KMS-11 (cell line): Measurements from ENCODE around the gene PYCR2.
A peak's percentile ranks its signal among the peaks of the same experiment; 100 is the strongest.

Source experiments
- H2AFZ ChIP-seq: fragments of 200-600 bp; sonication (generic); 2 replicates; pipeline ENCODE4 v1.6.1; 2016; ENCODE audit warnings: antibody characterized with exemption, mixed run types, low read depth
- H3K27ac ChIP-seq: fragments of 200-600 bp; sonication (generic); 2 replicates; pipeline ENCODE4 v1.6.1; 2016; ENCODE audit warnings: mild to moderate bottlenecking, mixed run types
- H3K27me3 ChIP-seq: fragments of 200-600 bp; sonication (generic); 2 replicates; pipeline ENCODE4 v1.6.1; 2017; ENCODE audit warnings: mild to moderate bottlenecking, low read depth, mixed run types, moderate library complexity; ENCODE audit not compliant: insufficient read depth
- H3K36me3 ChIP-seq: fragments of 200-600 bp; sonication (generic); 2 replicates; pipeline ENCODE4 v1.6.1; 2017; ENCODE audit warnings: mild to moderate bottlenecking, mixed run types; ENCODE audit not compliant: insufficient read depth
- H3K4me1 ChIP-seq: fragments of 200-600 bp; sonication (generic); 2 replicates; pipeline ENCODE4 v1.6.1; 2016; ENCODE audit warnings: mild to moderate bottlenecking, low read depth, mixed run types; ENCODE audit not compliant: poor library complexity, severe bottlenecking
- H3K4me2 ChIP-seq: fragments of 200-600 bp; sonication (generic); 2 replicates; pipeline ENCODE4 v1.7.0; 2016; ENCODE audit warnings: mild to moderate bottlenecking, mixed run types
- H3K4me3 ChIP-seq: fragments of 200-600 bp; sonication (generic); IDR thresholded peaks from 2 replicates; pipeline ENCODE4 v1.6.1; 2017; ENCODE audit warnings: low read depth, low read length, mixed read lengths; ENCODE audit not compliant: insufficient read depth
- H3K79me2 ChIP-seq: fragments of 200-600 bp; sonication (generic); 2 replicates; pipeline ENCODE4 v1.6.1; 2016; ENCODE audit warnings: low read depth, mixed run types; ENCODE audit not compliant: insufficient read depth
- H3K9ac ChIP-seq: fragments of 200-600 bp; sonication (generic); 2 replicates; pipeline ENCODE4 v1.6.1; 2016; ENCODE audit warnings: mild to moderate bottlenecking, mixed run types
- H4K20me1 ChIP-seq: fragments of 200-600 bp; sonication (generic); 2 replicates; pipeline ENCODE4 v1.6.1; 2016; ENCODE audit warnings: mild to moderate bottlenecking, mixed run types; ENCODE audit not compliant: insufficient read depth
- TF ChIP-seq, protein P1 (sequence below): fragments of 200-600 bp; sonication (generic); conservative IDR thresholded peaks from 2 replicates; pipeline ENCODE4 v1.6.1; 2017; ENCODE audit warnings: low read depth, mild to moderate bottlenecking, antibody characterized with exemption, low read length, moderate library complexity, mixed read lengths

The PYCR2 gene

DNA sequence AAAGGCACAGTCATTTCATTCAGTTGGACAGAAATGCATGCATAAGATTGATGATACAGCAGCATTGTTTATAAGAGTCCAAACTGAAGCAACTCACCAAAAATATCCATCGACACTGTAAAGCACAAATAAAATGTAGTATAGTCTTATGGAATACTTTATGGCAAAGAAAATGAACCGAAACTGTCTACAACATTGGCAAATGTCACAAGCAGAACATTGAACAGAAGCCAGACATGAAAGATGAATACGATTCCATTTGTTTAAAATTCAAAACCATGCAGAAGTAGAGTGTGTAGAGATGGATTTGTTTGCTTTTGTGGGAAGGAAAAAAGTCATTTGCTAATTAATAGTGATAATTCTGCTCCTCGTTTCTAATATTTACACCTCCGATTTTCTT, 27.6 kb downstream of the PYCR2 start:
- Histone ChIP-seq H2AFZ (no peak overlapping the region), H3K79me2 (no peaks in the 10 kb centered on the region), H4K20me1 (no peaks in the 10 kb centered on the region), H3K27ac (peak overlapping the region; percentile 39; the same call in 1 of the 2 replicates), H3K27me3 (no peaks in the 10 kb centered on the region), H3K4me1 (peaks cover 44% of the 10 kb centered on the region), H3K9ac (peak overlapping the region; percentile 5; the same call in 1 of the 2 replicates), H3K36me3 (no peaks in the 10 kb centered on the region), H3K4me3 (peak overlapping the region; percentile 13), H3K4me2 (peak overlapping the region; percentile 87)
- TF ChIP-seq, protein P1, sequence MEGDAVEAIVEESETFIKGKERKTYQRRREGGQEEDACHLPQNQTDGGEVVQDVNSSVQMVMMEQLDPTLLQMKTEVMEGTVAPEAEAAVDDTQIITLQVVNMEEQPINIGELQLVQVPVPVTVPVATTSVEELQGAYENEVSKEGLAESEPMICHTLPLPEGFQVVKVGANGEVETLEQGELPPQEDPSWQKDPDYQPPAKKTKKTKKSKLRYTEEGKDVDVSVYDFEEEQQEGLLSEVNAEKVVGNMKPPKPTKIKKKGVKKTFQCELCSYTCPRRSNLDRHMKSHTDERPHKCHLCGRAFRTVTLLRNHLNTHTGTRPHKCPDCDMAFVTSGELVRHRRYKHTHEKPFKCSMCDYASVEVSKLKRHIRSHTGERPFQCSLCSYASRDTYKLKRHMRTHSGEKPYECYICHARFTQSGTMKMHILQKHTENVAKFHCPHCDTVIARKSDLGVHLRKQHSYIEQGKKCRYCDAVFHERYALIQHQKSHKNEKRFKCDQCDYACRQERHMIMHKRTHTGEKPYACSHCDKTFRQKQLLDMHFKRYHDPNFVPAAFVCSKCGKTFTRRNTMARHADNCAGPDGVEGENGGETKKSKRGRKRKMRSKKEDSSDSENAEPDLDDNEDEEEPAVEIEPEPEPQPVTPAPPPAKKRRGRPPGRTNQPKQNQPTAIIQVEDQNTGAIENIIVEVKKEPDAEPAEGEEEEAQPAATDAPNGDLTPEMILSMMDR, result no peak

DNA sequence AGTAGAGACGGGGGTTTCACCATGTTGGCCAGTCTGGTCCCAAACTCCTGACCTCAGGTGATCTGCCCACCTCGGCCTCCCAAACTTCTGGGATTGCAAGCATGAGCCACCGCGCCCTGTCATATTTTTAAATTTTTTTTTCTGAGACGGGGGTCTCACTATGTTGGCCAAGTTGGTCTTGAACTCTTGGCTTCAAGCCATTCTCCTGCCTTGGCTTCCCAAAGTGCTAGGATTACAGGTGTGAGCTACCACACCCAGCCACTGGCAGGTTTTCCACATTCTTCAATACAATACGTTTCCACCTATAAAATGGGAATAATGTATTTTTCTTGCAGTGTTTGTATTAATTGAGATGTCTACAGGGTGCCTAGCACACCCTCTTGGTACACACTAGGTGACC, 31.7 kb downstream of the PYCR2 start:
- no peaks in the 10 kb centered on the region for H4K20me1 ChIP-seq
- H3K27me3 ChIP-seq, result no peaks in the 10 kb centered on the region
- no peak overlapping the region for H3K27ac ChIP-seq
- H3K4me2 ChIP-seq, result no peak overlapping the region
- no peak overlapping the region for H2AFZ ChIP-seq
- TF ChIP-seq, protein P1, result no peak
- no peaks in the 10 kb centered on the region for H3K79me2 ChIP-seq
- H3K36me3 ChIP-seq, result no peaks in the 10 kb centered on the region
- H3K4me1 ChIP-seq, result peaks cover 26% of the 10 kb centered on the region
- no peak overlapping the region for H3K9ac ChIP-seq
- H3K4me3 ChIP-seq, result no peak overlapping the region

DNA sequence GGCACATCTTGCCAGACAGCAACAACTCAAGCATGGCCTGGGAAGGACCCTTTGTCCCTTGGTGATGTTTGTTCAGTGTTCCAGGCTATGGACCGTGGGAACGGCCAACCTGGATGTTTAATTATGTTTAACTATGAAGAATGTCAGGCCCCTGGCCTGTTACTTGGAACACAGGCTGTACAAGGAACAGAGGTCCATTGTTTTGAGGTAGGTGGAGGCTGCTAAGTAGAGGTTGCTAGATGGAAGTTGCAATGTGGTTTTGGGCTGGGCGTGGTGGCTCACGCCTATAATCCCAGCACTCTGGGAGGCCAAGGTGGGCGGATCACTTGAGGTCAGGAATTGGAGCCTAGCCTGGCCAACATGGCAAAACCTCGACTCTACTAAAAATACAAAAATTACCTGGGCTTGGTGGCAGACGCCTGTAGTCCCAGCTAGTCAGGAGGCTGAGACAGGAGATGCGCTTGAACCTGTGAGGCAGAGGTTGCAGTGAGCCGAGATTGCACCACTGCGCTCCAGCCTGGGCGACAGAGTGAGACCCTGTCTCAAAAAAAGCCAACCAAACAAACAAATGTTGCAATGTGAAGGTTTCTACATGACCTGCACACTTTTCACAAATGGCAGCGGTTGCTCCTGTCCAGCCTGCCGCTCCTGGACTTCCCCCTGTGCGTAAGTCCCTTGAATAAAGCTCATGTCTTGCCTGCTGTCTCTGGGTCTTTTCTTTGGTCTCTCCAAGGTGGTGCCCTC, 32.6 kb downstream of the PYCR2 start:
- H3K4me2 ChIP-seq, result no peak overlapping the region; the same call in 1 of the 2 replicates
- no peaks in the 10 kb centered on the region for H3K79me2 ChIP-seq
- no peak overlapping the region for H3K27ac ChIP-seq
- H4K20me1 ChIP-seq, result no peaks in the 10 kb centered on the region
- no peak overlapping the region for H2AFZ ChIP-seq
- H3K36me3 ChIP-seq, result no peaks in the 10 kb centered on the region
- no peak overlapping the region for H3K9ac ChIP-seq
- H3K4me3 ChIP-seq, result no peak overlapping the region
- H3K4me1 ChIP-seq, result peaks cover 17% of the 10 kb centered on the region
- TF ChIP-seq, protein P1, result no peak
- no peaks in the 10 kb centered on the region for H3K27me3 ChIP-seq

DNA sequence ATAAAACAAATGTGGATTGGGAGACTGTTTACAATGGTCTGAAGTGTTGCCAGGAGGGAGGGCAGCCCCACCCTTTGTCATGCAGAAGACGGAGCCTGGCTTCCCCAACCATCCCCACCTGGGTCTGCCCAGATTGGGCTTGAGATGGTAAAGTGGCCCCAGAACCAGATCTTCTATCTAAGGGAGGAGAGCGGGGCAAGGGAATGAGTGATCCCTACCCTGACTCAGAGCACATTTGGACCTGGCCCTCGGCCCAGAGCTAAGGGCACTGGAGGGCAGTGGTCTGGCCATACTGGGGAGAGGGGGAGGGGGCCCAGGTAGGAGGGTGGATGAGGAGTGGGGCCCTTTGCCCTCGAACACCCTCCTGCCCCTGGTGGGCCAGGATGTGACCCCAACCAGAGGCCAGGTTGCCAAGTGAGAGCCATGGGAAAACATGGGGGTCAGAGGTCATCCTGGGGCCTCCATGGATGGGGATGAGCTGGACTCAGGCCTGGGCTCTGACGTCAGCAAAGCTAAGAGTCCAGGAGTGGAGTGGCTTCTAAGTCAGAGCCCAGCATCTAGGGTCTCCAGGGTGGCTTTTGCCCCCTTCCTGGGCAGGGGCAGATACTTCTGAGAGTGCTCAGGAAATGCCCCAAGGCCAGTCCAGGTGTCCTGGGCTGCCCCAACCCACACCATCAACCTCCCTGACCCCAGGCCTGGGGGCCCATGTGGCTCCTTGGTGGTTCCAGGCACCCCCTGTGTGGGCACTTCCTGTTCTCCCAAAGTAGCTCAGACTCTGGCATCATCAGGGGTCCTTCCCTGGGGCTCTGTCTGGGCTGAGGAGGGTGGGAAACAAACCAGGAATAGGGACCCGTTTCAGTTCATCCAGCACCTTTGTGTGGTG, 33.5 kb downstream of the PYCR2 start:
- H3K36me3 ChIP-seq, result no peaks in the 10 kb centered on the region
- H3K4me3 ChIP-seq, result no peak overlapping the region
- no peak overlapping the region for H3K27ac ChIP-seq
- peaks cover 10% of the 10 kb centered on the region for H3K4me1 ChIP-seq
- H3K27me3 ChIP-seq, result no peaks in the 10 kb centered on the region
- H3K4me2 ChIP-seq, result no peak overlapping the region; the same call in 1 of the 2 replicates
- H2AFZ ChIP-seq, result no peak overlapping the region
- H4K20me1 ChIP-seq, result no peaks in the 10 kb centered on the region
- H3K79me2 ChIP-seq, result no peaks in the 10 kb centered on the region
- TF ChIP-seq, protein P1, result no peak
- H3K9ac ChIP-seq, result no peak overlapping the region
